ENCODE results near the gene PRSS2.

DNA sequence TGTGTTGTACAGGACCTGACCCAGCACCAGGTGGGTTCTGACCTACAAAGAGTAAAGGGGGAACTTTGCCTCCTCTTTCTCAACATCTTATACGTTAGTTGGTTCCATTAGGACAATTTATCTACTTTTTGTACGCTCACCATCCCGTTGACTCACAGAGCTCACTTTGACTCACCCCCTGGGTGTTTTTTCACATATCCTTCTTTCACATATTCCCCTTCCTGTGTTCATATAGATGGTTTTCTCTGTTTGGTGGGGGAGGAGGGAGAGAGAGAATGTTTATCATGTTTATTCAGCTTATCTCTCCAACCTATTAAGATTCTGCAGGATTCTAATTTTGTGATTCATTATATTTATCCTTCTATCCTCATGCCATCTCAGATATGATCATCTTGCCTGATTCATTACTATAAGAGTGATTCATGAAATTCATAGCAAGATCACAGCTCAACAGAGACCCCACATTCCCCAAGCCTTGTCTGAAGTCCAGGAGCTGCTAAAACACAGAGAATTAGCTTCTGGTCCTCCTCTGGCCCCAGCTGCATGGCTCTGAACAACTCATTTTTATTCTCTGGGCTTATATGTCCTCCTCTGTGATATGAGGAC, 37.2 kb downstream of the PRSS2 start:
- TF ChIP-seq, protein P1, sequence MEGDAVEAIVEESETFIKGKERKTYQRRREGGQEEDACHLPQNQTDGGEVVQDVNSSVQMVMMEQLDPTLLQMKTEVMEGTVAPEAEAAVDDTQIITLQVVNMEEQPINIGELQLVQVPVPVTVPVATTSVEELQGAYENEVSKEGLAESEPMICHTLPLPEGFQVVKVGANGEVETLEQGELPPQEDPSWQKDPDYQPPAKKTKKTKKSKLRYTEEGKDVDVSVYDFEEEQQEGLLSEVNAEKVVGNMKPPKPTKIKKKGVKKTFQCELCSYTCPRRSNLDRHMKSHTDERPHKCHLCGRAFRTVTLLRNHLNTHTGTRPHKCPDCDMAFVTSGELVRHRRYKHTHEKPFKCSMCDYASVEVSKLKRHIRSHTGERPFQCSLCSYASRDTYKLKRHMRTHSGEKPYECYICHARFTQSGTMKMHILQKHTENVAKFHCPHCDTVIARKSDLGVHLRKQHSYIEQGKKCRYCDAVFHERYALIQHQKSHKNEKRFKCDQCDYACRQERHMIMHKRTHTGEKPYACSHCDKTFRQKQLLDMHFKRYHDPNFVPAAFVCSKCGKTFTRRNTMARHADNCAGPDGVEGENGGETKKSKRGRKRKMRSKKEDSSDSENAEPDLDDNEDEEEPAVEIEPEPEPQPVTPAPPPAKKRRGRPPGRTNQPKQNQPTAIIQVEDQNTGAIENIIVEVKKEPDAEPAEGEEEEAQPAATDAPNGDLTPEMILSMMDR (IDR thresholded peaks at IDR 0.05), result no peak
- no peak for TF ChIP-seq POLR2A (IDR thresholded peaks at IDR 0.05)
- TF ChIP-seq POLR2AphosphoS5 (IDR thresholded peaks at IDR 0.05; ENCODE audit: insufficient read depth in 1 of 2, low read depth in 1 of 2), result no peak

All from vagina (tissue), 2 donors.